ENCODE results near the gene CLP1. TPM values are rescaled to one million over a fixed set of nuclear protein-coding genes. Genes with fewer than 3 reads are reported as not detected.

Gene CLP1
- total and polyA plus RNA-seq, 7 donors, result 6.8 to 16.9 (median 10.0) TPM

- H3K4me1 ChIP-seq, result peaks cover 32% of the 10 kb centered on the region
- intact Hi-C loops (cut with DNase I), result loop anchor here (5.0 kb wide), 2 partner anchors 38 to 43 kb away; partner anchors contain the start of gene ZDHHC5 (in 1 of the 2)
- DNase-seq (no peak), ATAC-seq (no peak)
- no peak overlapping the region for H3K4me3 ChIP-seq
- H3K27me3 ChIP-seq (ENCODE audit: insufficient read depth in 3 of 3, low read length in 2 of 3), result no peaks in the 10 kb centered on the region
- no peak overlapping the region for H3K27ac ChIP-seq
- peaks cover 0 to 29% of the 10 kb centered on the region in 2 donors for H3K36me3 ChIP-seq (ENCODE audit: insufficient read depth in 1 of 2, low read depth in 1 of 2)
- no peak for TF ChIP-seq CTCF (IDR thresholded peaks at IDR 0.05)
- H3K9me3 ChIP-seq, result no peaks in the 10 kb centered on the region
- 89 to 95% (median 92%) methylated on average over 5 of the region's 5 CpGs for WGBS, 3 donors
Observed at GRCh38 chr11:57709802-57710367, 52.3 kb downstream of the CLP1 start.

Other genes with a start within 250 kb of the CLP1 start
- gene SLC43A3, start 230.6 kb upstream of the CLP1 start, total RNA-seq, result 10 to 100 TPM; 10.6 to 18.8 (median 16.0) TPM
- gene SLC43A3, start 230.6 kb upstream of the CLP1 start, polyA plus RNA-seq, result 10 to 100 TPM in 1 of 3 donors, 1 to 10 TPM in 2; 5.8 to 14.7 (median 6.4) TPM
- 1 to 10 TPM in 1 of 4 donors, under 1 TPM in 3; 0.77 to 1.1 (median 0.84) TPM for gene RTN4RL2, start 197.2 kb upstream of the CLP1 start, total RNA-seq
- under 1 TPM; 0.44 to 0.61 (median 0.49) TPM for gene RTN4RL2, start 197.2 kb upstream of the CLP1 start, polyA plus RNA-seq
- 10 to 100 TPM in 1 of 4 donors, 1 to 10 TPM in 3; 4.1 to 15.3 (median 7.1) TPM for gene SLC43A1, start 142.1 kb upstream of the CLP1 start, total RNA-seq
- 10 to 100 TPM in 1 of 3 donors, 1 to 10 TPM in 2; 3.5 to 13.7 (median 7.5) TPM for gene SLC43A1, start 142.1 kb upstream of the CLP1 start, polyA plus RNA-seq
- gene TIMM10, start 127.0 kb upstream of the CLP1 start, total RNA-seq, result 10 to 100 TPM; 55.0 to 90.0 (median 73.0) TPM
- gene TIMM10, start 127.0 kb upstream of the CLP1 start, polyA plus RNA-seq, result 100 to 1,000 TPM in 2 of 3 donors, 10 to 100 TPM in 1; 97.7 to 149 (median 112) TPM
- 100 to 1,000 TPM in 1 of 4 donors, 10 to 100 TPM in 2, 1 to 10 TPM in 1; 7.6 to 118 (median 36.9) TPM for gene SMTNL1, start 120.2 kb upstream of the CLP1 start, total RNA-seq
- gene SMTNL1, start 120.2 kb upstream of the CLP1 start, polyA plus RNA-seq, result 10 to 100 TPM in 2 of 3 donors, 1 to 10 TPM in 1; 6.7 to 19.7 (median 14.9) TPM
- 10 to 100 TPM in 3 of 4 donors, 1 to 10 TPM in 1; 6.8 to 24.7 (median 12.3) TPM for gene UBE2L6, start 90.1 kb upstream of the CLP1 start, total RNA-seq
- 1 to 10 TPM; 5.3 to 9.9 (median 9.1) TPM for gene UBE2L6, start 90.1 kb upstream of the CLP1 start, polyA plus RNA-seq
- gene SERPING1, start 60.1 kb upstream of the CLP1 start, total RNA-seq, result 10 to 100 TPM; 65.1 to 97.3 (median 71.2) TPM
- gene SERPING1, start 60.1 kb upstream of the CLP1 start, polyA plus RNA-seq, result 10 to 100 TPM; 42.6 to 77.2 (median 62.3) TPM
- under 1 TPM in 3 of 4 donors, not detected in 1; 0.21 to 0.90 (median 0.59) TPM for gene YPEL4, start 7.8 kb upstream of the CLP1 start, total RNA-seq
- under 1 TPM; 0.08 to 0.18 (median 0.11) TPM for gene YPEL4, start 7.8 kb upstream of the CLP1 start, polyA plus RNA-seq
- gene ZDHHC5, start 10.4 kb downstream of the CLP1 start, total RNA-seq, result 10 to 100 TPM; 35.2 to 63.5 (median 53.3) TPM
- gene ZDHHC5, start 10.4 kb downstream of the CLP1 start, polyA plus RNA-seq, result 10 to 100 TPM; 32.4 to 63.6 (median 58.0) TPM
- 10 to 100 TPM in 1 of 4 donors, 1 to 10 TPM in 3; 6.7 to 10.3 (median 7.4) TPM for gene MED19, start 54.5 kb downstream of the CLP1 start, total RNA-seq
- 10 to 100 TPM in 2 of 3 donors, 1 to 10 TPM in 1; 9.4 to 19.7 (median 13.9) TPM for gene MED19, start 54.5 kb downstream of the CLP1 start, polyA plus RNA-seq
- gene TMX2, start 54.8 kb downstream of the CLP1 start, total RNA-seq, result 10 to 100 TPM; 31.5 to 69.7 (median 51.1) TPM
- gene TMX2, start 54.8 kb downstream of the CLP1 start, polyA plus RNA-seq, result 100 to 1,000 TPM in 2 of 3 donors, 10 to 100 TPM in 1; 55.4 to 192 (median 110) TPM
- gene SELENOH, start 83.7 kb downstream of the CLP1 start, total RNA-seq, result 100 to 1,000 TPM in 1 of 4 donors, 10 to 100 TPM in 3; 67.0 to 109 (median 88.0) TPM
- 100 to 1,000 TPM in 1 of 3 donors, 10 to 100 TPM in 2; 79.0 to 120 (median 81.9) TPM for gene SELENOH, start 83.7 kb downstream of the CLP1 start, polyA plus RNA-seq
- gene BTBD18, start 94.1 kb downstream of the CLP1 start, total RNA-seq, result not detected
- gene BTBD18, start 94.1 kb downstream of the CLP1 start, polyA plus RNA-seq, result under 1 TPM in 1 of 3 donors, not detected in 2; 0.03 TPM
- 10 to 100 TPM; 26.1 to 35.2 (median 30.1) TPM for gene CTNND1, start 104.0 kb downstream of the CLP1 start, total RNA-seq
- 10 to 100 TPM in 2 of 3 donors, 1 to 10 TPM in 1; 9.4 to 13.8 (median 13.7) TPM for gene CTNND1, start 104.0 kb downstream of the CLP1 start, polyA plus RNA-seq

All from psoas muscle (tissue), 8 donors.